ENCODE data around the gene IL1R1. TPM values are rescaled to one million over a fixed set of nuclear protein-coding genes. Genes with fewer than 3 reads are reported as not detected.

IL1R1 gene
- total and polyA plus RNA-seq, 4 donors = 14.0 to 49.3 (median 29.5) TPM

DNA sequence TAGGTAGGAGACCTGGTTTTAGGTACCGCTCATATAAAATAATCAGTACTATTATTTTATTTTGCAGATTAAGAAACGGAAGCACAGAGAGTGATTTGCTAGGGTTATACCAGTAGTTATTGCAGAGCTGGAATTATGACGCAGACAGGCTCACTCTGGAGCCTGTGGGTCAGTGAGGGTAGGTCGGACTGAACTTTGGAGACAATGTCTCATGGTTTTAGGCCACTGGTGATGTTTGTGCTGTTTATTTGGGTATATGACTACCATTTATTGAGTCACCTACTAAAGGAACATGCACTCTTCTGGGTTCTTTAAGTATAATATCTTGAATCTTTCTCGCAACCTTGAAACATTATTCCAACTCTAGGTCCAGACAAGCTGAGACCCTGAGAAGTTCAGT lies 33.5 kb upstream of the IL1R1 start:
- peaks cover 8 to 58% (median 45%) of the 10 kb centered on the region in 4 donors for H3K4me1 ChIP-seq (ENCODE audit: control insufficient read depth in 4 of 4, insufficient read depth in 4 of 4, low read length in 3 of 4)

More for the DNA sequence above, 33.5 kb upstream of the IL1R1 start:
- Histone ChIP-seq H3K9ac (ENCODE audit: low read depth in 1 of 2, low read length in 2 of 2) (peak overlapping the region in 1 of 2 donors; percentile 76), H3K27ac (ENCODE audit: low read depth in 1 of 2, low read length in 2 of 2) (peak overlapping the region; percentile 75 to 80), H3K36me3 (ENCODE audit: control insufficient read depth in 4 of 4, insufficient read depth in 3 of 4, low read depth in 1 of 4, low read length in 3 of 4) (no peaks in the 10 kb centered on the region), H3K27me3 (ENCODE audit: control insufficient read depth in 4 of 4, insufficient read depth in 4 of 4, low read length in 3 of 4) (no peaks in the 10 kb centered on the region), H3K9me3 (ENCODE audit: control insufficient read depth in 4 of 4, low read length in 3 of 4) (no peaks in the 10 kb centered on the region), H3K4me3 (ENCODE audit: low read depth in 1 of 3, low read length in 3 of 3) (no peak overlapping the region)
- TF ChIP-seq HNF4G (IDR thresholded peaks at IDR 0.05) = no peak
- TF ChIP-seq, protein P1, sequence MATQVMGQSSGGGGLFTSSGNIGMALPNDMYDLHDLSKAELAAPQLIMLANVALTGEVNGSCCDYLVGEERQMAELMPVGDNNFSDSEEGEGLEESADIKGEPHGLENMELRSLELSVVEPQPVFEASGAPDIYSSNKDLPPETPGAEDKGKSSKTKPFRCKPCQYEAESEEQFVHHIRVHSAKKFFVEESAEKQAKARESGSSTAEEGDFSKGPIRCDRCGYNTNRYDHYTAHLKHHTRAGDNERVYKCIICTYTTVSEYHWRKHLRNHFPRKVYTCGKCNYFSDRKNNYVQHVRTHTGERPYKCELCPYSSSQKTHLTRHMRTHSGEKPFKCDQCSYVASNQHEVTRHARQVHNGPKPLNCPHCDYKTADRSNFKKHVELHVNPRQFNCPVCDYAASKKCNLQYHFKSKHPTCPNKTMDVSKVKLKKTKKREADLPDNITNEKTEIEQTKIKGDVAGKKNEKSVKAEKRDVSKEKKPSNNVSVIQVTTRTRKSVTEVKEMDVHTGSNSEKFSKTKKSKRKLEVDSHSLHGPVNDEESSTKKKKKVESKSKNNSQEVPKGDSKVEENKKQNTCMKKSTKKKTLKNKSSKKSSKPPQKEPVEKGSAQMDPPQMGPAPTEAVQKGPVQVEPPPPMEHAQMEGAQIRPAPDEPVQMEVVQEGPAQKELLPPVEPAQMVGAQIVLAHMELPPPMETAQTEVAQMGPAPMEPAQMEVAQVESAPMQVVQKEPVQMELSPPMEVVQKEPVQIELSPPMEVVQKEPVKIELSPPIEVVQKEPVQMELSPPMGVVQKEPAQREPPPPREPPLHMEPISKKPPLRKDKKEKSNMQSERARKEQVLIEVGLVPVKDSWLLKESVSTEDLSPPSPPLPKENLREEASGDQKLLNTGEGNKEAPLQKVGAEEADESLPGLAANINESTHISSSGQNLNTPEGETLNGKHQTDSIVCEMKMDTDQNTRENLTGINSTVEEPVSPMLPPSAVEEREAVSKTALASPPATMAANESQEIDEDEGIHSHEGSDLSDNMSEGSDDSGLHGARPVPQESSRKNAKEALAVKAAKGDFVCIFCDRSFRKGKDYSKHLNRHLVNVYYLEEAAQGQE (IDR thresholded peaks at IDR 0.05) = no peak
- no peak for TF ChIP-seq JUND (IDR thresholded peaks at IDR 0.05)
- no peak for TF ChIP-seq TAF1 (conservative IDR thresholded peaks at IDR 0.05)
- no peak for TF ChIP-seq GABPA (IDR thresholded peaks at IDR 0.05 in 1 of 2, conservative IDR thresholded peaks at IDR 0.05 in 1 of 2)
- TF ChIP-seq ZBTB33 (IDR thresholded peaks at IDR 0.05) = no peak
- no peak for TF ChIP-seq FOXA1 (IDR thresholded peaks at IDR 0.05)
- no peak for TF ChIP-seq FOXA2 (IDR thresholded peaks at IDR 0.05)
- TF ChIP-seq SP1 (IDR thresholded peaks at IDR 0.05) = no peak
- no peak for TF ChIP-seq HNF4A (conservative IDR thresholded peaks at IDR 0.05)
- no peak for TF ChIP-seq RXRA (IDR thresholded peaks at IDR 0.05)
- TF ChIP-seq NR2F2 (IDR thresholded peaks at IDR 0.05) = no peak
- no peak for TF ChIP-seq RAD21 (IDR thresholded peaks at IDR 0.05)
- TF ChIP-seq CTCF (IDR thresholded peaks at IDR 0.05; ENCODE audit: low read depth, low read length, missing input control) = no peak
- TF ChIP-seq YY1 (IDR thresholded peaks at IDR 0.05) = no peak
- TF ChIP-seq ATF3 (IDR thresholded peaks at IDR 0.05) = no peak
- TF ChIP-seq, protein P2, sequence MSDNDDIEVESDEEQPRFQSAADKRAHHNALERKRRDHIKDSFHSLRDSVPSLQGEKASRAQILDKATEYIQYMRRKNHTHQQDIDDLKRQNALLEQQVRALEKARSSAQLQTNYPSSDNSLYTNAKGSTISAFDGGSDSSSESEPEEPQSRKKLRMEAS (IDR thresholded peaks at IDR 0.05) = no peak
- DNase-seq (ENCODE audit: low spot score) = no peak
- 82% methylated on average over 5 of the region's 5 CpGs for WGBS
